C4-2B (cell line): ENCODE data around the gene SOX5.
"Not testable (repeated sequence)": the region's sequence is repeated elsewhere in the genome, so short reads cannot be mapped to it uniquely, and the experiment has no call there.

ENCODE experiments used
- H3K27ac ChIP-seq: fragments of 450-650 bp; 2 replicates; pipeline ENCODE4 v1.5.1; 2017
- CTCF ChIP-seq: fragments of 450-650 bp; conservative IDR thresholded peaks from 2 replicates; pipeline ENCODE4 v1.5.1; 2017; ENCODE audit warnings: mild to moderate bottlenecking
- ZFX ChIP-seq: fragments of 450-650 bp; IDR thresholded peaks from 2 replicates; pipeline ENCODE4 v1.6.1; 2017

SOX5 gene

GRCh38 chr12:23847857-23848256 is 101.6 kb downstream of the SOX5 start:
- no peak overlapping the region for H3K27ac ChIP-seq
- no peak for TF ChIP-seq CTCF
- TF ChIP-seq ZFX: no peak

- TF ChIP-seq ZFX: no peak
- TF ChIP-seq CTCF: no peak
- no peak overlapping the region for H3K27ac ChIP-seq
These were observed 105.5 kb downstream of the SOX5 start for GRCh38 chr12:23843958-23844357.

GRCh38 chr12:23834076-23834475 is 115.4 kb downstream of the SOX5 start:
- no peak overlapping the region for H3K27ac ChIP-seq
- TF ChIP-seq ZFX (no peak), CTCF (no peak)

GRCh38 chr12:23831739-23832138 is 117.7 kb downstream of the SOX5 start:
- no peak for TF ChIP-seq ZFX
- no peak for TF ChIP-seq CTCF
- no peak overlapping the region for H3K27ac ChIP-seq

- H3K27ac ChIP-seq: no peak overlapping the region
- TF ChIP-seq ZFX: no peak
- TF ChIP-seq CTCF: no peak
These were observed 119.3 kb downstream of the SOX5 start for GRCh38 chr12:23830210-23830609.

GRCh38 chr12:23827353-23827752 is 122.1 kb downstream of the SOX5 start:
- TF ChIP-seq ZFX (no peak), CTCF (no peak)
- no peak overlapping the region for H3K27ac ChIP-seq

GRCh38 chr12:23825124-23825523 is 124.3 kb downstream of the SOX5 start:
- H3K27ac ChIP-seq: not testable (repeated sequence)

- TF ChIP-seq ZFX (no peak), CTCF (no peak)
- no peak overlapping the region for H3K27ac ChIP-seq
These were observed 125.1 kb downstream of the SOX5 start for GRCh38 chr12:23824358-23824757.

GRCh38 chr12:23822883-23823282 is 126.6 kb downstream of the SOX5 start:
- H3K27ac ChIP-seq: not testable (repeated sequence)
